Posterior cingulate gyrus (tissue), 11 donors: ENCODE data around the gene AKNAD1.

Experiments used
- DNase-seq, 10 donors: peaks; one replicate each; pipeline versions ENCODE4 v3.0.0 to v3.0.0-alpha.2; 2020 to 2021; ENCODE audit warnings: mixed read lengths in 3 of 10
- intact Hi-C: fragments of 100-400 bp; cut with DNase I; formaldehyde crosslinking; loops from one replicate; pipeline ENCODE4 v1.15.1; 2023

Gene AKNAD1

DNA sequence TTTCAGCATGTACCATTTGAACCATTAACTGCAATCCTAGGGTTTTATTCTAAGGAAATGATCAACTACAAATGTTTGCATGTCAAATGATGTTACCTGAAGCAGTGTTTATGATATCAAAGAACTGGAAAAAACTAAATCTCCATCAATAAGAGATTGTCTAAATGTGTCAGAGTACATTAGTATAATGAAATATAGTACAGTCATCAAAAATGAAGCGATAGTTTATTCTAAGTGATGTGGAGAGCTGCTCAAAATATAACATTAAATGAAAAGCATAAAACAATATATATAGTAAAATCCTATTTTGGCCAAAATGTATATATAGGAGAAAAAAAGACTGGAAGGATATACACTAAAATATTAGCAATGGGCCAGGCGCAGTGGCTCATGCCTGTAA, 24.0 kb downstream of the AKNAD1 start:
- intact Hi-C loops: no loop called here
- no peak for DNase-seq

DNA sequence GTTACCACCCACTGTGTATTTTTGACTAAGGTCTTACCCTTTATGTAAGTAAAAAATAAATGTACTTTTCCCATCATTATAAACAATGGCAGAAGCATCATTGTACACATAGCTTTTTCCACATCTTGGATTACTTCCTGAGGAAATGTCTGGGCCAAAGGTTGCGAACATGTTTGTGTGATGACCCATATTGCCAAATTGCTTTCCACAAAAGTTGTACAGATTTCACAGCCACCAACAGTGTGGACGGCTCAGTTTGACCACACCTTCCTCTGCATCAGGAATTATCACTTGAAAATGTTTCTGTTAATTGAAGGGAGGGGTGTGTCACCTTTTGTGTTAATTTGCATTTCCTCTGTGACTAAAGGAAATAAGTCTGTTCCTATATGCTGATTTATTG, 25.7 kb downstream of the AKNAD1 start:
- intact Hi-C loops: no loop called here
- DNase-seq: no peak

DNA sequence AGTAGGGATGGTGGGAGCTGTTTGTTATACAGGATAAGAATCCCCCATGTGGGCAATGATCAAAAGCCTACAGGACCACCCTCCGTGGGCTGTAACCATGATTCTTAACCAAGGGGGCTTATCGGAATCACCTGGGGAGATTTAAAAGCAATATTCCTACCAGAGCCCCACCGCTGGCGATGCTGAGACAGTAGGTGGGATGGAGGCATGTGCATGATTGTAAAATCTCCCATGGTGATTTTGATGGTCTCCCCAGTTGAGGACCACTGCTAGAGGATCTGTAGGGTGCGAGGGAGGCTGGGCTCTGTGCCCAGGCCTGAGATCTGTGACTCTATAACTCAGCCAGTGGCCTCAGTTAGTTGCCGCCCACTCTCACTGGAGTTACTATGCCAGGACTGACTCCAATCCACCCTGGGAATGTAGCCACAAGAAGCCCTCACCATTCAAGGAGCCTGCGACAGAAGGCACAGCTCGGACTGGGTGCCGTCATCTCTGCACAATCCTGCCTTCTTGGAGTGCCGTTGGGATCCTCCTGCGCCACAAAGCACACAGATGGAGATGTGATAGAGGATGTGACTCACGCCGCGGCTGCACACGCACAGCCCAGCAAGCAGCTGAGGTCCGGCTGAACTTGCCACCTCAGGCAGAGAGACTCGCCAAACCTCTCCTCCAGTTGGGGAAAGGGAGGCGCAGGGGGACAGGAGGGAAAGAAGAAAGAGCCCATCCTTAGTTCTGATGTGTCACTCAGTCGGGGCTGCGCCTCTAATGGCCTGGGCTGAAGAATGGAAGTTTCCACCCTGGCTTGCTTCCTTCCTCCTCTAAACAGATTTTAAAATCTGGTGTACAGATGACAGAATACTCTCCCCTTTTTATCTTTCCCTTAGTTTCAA, 26.5 kb downstream of the AKNAD1 start:
- peak; percentile 52 to 95 (median 64) for DNase-seq
- intact Hi-C loops: no loop called here

DNA sequence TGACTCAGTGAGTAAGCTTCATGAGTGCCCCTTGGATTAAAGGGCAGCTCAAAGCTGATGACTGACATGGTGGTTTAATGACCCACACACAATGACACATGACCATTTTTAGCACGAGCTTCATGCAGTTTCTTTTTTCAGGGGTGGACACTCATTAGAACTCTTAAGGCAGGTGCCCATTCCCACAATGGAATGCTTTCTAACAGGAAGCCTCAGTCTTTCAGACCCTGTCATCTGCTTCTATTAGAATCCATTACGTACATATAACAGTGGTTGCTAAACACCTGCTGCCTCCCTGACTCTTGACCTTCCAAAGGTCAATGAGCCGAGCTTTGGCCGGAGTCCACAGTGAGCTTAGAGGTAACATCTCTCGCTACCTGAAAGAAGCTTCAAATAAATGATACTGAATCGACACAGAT, 27.4 kb downstream of the AKNAD1 start:
- DNase-seq: no peak

DNA sequence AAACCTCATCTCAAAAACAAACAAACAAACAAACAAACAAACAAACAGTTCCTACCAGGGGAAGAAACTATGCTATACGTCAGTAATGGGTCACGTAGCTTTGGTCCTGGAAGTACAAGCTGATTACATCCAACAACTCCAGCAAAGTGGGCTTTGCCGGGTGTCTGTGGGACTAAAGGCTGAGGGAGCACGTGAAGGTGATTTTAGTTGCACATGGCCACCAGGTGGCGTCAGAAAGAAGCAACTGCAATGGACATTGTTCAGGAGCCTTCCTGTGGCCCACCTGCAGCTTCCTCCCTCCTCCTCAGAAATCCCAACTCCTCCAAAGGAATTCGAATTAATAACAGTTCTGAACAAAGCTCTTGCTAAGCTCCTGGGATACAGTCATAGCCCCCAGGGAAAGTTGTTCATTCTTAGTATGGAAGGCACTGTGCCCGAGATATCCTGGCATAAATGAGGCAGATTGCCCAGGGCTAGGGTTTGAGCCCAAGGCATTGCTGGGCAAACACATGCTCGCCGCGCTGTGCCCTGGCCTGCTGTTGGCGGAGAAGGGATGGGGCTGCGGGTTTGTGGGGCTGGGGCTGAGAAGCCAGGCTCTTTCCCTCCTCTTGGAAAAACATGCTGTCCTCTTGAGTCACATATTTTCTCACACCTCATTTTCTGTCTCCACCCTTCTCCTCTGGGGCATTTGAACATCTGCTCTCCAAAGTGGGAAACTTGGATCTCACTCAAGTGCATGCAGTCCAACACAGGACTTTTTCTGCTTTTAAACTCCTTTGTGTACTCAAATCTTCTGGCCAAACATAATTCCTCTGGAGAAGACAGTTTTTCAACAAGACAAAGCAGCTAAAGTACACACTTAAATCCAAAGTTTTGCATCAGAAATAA, 28.6 kb downstream of the AKNAD1 start:
- DNase-seq: peak; percentile 52 to 95 (median 82)
- intact Hi-C loops: loop anchor here (1.0 kb wide), 1 partner anchor 70 kb away; no protein-coding TSS in a partner anchor

More for the DNA sequence above, 27.4 kb downstream of the AKNAD1 start:
- intact Hi-C loops: no loop called here

DNA sequence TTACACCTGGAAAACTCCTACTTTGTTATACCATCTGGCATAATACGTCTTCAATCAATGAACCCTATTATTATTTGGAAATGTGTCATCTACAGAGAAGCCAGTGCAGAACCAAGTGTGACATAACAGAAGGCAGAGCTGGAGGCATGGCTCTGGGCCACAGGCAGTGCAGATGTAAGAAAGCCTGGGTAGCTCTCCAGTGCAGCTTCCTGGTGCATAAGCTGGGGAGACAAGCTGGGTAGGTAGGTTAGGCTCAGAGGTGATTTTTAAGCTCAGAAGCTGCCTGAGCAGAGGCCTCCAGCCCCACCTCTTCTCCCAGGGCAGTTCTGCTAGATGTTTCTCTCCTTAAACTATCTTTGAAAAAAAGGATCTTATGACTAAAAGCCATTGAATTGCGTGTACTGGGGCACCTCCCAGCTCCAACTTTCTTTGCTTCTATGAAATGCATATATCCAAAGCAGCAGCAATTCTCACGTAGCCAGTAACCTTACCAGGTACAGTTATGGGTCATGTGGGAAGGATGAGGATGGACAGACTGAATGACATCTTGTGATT, 30.7 kb downstream of the AKNAD1 start:
- intact Hi-C loops: no loop called here
- peak in 3 of 10 donors; percentile 26 to 91 (median 44) for DNase-seq

DNA sequence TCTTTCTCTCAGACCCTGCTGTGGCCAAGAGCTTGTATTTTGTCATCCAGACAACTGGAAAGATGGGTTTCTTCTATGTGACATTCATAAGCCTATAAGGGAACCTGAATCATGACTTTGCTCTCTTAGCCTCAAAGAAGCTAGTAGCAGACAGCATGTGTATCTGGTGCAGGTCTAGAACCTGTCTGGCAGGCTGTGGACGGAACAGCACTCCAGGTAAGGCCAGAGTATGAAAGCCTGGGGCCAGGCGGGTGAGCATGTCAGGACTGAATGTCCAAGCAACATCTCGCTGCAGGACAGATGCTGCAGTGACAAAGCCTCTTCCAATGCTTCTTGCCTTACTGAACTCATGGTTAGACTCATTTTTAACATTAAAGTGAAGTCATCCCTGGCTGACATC, 32.8 kb downstream of the AKNAD1 start:
- no peak for DNase-seq
- intact Hi-C loops: no loop called here

DNA sequence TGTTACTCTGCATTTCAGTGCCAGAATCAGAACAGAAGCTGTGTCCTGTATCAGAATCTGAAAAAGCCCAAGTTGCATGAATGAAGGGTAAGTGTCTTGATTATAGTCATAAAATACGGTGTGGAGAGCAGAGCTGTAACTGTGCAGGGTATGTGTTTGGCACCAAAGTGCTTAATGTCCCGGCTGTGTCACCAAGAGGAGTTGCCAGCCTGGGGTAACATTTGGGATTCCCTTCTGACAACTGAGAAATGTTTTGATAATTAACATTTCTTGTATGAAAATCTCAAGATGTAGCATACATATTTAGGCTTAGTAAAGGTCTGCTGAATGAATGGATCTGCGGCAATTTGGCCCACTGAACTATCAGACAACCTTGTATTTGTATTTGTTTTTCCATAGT, 33.3 kb downstream of the AKNAD1 start:
- intact Hi-C loops: no loop called here
- no peak for DNase-seq

DNA sequence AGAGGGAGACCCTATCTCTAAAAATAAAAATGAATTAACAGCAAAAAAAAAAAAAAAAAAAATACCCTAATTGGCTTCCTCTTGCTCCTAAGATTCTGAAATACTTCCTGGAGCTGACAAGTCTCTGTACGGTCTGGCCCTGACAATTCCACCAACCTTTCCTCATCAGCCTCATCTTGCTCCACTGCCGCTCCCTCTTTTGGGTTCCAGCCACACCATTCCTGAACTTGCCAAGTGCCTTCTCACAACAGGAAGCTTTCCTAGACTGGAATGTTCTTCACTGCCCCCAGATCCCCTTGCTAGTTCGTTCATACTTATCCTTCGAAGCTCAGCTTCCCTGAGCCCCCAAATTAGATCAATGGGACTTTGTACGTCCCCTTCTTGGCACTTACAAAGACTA, 37.0 kb downstream of the AKNAD1 start:
- no peak for DNase-seq

DNA sequence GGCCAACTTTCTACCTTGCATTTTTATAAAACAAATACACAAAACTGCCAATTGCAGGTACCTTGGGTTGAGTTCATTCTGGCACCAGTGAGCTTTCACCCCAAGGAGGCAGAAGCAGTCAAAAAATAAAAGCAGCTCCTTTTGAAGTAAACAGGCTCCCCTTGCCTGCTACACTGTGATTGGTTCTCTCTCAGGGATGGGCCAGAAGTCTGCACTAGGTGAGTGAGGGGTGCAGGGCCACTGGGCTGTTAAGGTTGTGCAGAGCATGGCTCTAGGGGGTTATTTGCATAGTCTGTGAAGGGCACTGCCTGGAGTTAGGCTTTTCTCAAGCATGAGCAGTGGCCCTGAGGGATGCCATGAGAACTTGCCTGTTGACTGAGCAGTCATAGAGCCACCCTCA, 39.1 kb downstream of the AKNAD1 start:
- no peak for DNase-seq
- intact Hi-C loops: loop anchor here (5.0 to 10.0 kb wide), 2 partner anchors 71 to 123 kb away; partner anchors contain the start of genes PRPF38B and STXBP3

More for the DNA sequence above, 37.0 kb downstream of the AKNAD1 start:
- intact Hi-C loops: loop anchor here (5.0 to 10.0 kb wide), 2 partner anchors 73 to 125 kb away; partner anchors contain the start of genes PRPF38B and STXBP3

DNA sequence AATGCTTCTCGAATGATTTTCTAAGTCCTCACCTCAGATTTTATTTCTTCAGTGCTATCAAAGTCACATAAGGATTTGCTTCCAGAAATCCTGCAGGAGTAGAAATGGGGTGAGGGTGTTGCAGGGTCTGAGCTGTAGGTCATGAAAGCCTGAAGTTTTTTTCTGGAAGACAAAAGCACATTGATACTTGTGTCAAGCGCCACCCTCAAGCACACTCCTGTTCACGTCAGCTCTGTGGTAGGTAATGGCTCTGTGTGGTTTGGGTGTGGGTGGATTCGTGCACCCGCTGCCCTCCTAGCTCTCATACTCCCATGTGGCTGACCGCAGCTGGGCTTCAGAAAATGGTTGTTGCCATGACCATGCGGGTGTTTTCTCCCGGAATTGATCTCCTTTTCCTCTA, 39.9 kb downstream of the AKNAD1 start:
- DNase-seq: peak in 5 of 10 donors; percentile 17 to 88 (median 27)
- intact Hi-C loops: loop anchor here (5.0 to 10.0 kb wide), 2 partner anchors 70 to 122 kb away; partner anchors contain the start of genes PRPF38B and STXBP3

DNA sequence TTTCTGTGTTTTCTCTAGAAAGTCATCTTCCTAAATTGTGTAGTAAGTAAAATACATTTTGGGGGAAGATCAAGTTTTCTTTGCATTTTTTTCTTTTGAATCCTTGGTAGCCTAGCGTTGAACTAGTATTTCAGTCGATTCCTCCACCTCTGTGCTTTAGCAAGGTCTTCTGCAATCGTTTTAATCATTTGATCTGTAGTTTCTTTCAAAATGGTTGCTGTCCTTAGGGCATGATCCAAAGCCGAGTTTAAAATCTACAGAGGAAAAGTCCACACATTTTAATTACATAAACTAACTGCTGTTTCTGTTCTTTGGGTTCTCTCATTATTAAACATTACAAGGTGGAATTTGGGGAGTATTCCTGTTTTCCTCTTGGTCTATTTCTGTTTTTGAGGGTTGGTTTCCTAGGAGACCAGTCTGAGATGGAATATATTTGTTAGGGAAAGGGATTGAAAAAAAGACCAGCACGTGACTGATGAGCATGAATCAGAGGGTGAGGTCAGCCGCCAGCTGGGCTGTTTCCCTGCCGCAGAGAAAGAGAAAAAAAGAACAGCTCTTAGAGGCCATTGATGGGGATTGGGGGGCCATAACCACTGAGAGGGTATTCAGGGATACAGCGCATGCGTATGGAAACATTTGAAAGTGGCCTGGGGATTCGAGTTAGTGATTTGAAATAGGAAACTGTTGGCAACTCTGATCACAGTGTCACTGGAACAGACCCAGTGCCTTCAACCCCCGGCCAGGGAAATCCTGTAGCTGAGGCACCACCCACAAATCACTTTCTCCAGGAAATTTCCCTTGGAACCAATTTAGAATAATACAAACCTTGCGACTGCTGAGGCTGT, 40.6 kb downstream of the AKNAD1 start:
- intact Hi-C loops: loop anchor here (5.0 to 10.0 kb wide), 2 partner anchors 69 to 121 kb away; partner anchors contain the start of genes PRPF38B and STXBP3
- peak; percentile 63 to 96 (median 78) for DNase-seq

DNA sequence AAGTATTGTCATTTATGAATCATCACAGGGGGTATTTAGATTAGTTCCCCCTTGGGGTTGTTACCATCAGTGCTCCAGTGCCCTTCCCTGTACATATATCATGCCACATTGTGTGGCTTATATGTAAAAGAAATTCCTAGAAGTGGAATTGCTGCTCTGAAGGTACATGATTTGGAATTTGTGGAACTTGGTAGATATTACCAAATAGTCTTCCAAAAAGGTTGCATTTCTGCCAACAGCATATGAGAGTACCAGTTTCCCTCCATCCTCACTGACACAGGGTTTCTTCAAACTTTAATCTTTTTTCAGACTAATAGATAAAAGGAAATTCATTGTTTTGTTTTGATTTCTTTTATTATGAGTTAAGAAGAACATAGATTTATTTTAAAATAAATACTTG, 41.3 kb downstream of the AKNAD1 start:
- intact Hi-C loops: loop anchor here (5.0 to 10.0 kb wide), 2 partner anchors 68 to 121 kb away; partner anchors contain the start of genes PRPF38B and STXBP3
- DNase-seq: no peak

DNA sequence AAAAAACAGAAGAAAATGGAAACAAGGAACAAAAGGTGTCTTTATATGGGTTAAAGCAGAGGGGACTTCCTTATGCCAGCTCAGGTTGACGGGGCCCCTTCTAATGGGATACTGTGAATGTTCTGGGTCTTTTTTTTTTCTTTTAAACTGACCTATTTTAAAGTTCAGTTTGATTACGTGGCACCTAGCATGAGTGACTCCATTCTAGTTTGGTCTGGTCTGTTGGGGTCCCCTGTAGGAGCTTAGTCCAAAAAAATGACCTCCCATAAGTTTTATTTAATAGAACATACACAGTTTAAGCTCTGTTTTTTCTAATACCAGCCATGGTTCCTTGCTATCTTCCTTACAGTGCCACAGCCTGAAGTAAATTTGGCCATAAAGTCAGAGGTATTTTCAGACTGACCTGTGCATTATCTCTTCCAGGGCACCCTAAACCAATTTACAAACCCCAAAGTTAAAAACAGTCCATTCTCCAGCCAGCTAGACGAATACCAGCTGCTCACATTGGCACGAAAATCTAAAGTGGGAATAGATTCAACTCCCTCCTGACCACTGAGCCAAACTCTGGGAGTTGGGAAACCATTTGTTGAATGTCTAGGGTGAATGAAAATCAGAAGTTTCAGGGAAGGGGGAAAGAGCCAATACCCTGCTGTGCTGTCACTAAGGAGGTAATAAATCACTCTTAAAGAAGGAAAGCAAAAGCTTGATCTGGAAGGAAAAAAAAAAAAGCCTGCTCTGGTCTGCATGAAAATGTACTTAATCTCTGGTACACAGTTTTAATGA, 42.4 kb downstream of the AKNAD1 start:
- intact Hi-C loops: loop anchor here (5.0 to 10.0 kb wide), 2 partner anchors 67 to 120 kb away; partner anchors contain the start of genes PRPF38B and STXBP3
- no peak for DNase-seq

DNA sequence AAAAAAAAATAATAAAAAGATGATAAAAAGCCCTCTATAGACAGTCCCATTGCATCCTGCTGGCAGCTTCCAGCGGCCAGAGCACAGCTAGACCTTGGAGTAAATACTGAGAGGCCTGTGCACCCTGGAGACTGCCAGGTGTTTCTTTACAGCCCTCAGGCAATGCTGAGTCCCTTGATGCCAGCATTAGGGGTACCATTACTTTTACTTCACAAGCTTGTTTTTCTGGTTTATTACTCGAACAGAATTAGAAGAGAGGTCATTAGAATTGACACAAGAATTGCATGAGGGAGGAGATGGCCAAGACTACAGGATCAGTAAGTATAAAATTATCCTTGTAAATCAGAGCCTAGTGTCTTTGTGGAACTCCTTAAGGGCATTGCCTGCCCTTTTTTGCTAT, 43.6 kb downstream of the AKNAD1 start:
- intact Hi-C loops: loop anchor here (10.0 kb wide), 1 partner anchor 119 kb away; the partner anchor contains the start of gene PRPF38B

DNA sequence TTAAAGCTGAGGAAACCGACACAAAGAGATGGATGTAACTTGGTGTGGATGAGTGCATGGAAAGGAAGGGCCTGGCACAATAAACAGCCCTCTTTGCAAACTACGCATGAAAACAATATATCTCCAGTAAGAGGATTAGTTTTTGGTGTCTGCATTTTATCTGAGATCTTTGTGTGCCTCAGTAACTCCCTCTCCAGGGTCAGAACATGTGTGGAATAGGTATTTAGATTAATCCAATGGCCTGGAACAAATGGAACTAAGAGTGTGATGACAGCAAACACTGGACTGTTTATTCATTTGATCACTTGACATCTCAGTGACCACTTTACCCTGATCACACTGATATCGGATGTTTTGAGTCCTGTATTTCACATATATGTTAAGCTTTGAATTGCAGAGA, 45.3 kb downstream of the AKNAD1 start:
- no peak for DNase-seq
- intact Hi-C loops: loop anchor here (10.0 kb wide), 1 partner anchor 117 kb away; the partner anchor contains the start of gene PRPF38B

More for the DNA sequence above, 43.6 kb downstream of the AKNAD1 start:
- no peak for DNase-seq

DNA sequence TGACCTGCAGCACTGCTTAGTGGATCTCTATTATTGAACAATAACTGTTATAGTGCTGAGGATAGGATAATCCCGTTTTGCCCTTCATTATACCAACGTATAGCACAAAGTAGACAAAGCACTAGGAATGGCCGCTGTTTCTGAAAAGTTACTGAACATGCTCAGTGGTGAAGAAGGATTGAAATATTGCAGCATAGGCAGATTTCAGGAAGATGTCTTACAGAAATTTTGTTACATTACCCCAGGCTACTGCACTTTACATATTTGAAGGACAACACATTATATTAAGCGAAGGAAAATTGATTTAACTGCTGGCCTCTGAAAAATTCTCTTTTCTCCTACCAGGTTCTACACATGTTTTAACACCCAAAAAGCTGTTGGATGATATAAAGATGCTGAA, 48.5 kb downstream of the AKNAD1 start:
- no peak for DNase-seq
- intact Hi-C loops: no loop called here

DNA sequence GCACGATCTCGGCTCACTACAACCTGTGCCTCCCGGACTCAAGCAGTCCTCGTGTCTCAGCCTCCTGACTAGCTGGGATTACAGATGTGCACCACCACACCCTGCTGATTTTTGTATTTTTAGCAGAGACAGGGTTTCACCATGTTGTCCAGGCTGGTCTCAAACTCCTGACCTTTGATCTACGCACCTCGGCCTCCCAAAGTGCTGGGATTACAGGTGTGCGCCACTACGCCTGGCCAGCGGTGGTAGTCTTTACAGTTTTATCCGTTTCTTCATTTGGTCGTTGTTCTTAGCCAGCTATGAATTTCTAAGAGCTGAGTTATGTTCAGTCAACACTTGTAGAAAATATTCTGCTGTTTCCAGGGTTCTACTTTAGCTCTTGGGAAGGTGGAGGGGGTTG, 53.3 kb downstream of the AKNAD1 start:
- intact Hi-C loops: no loop called here
- no peak for DNase-seq
